ENCODE results near the gene NPHP3.

The NPHP3 gene

GRCh38 chr3:132726341-132726823 is 4.2 kb upstream of the NPHP3 start:
- TF ChIP-seq TAF1 (IDR thresholded peaks at IDR 0.05; ENCODE audit: borderline replicate concordance, insufficient read depth, low read length) = no peak
- TF ChIP-seq SIN3A (IDR thresholded peaks at IDR 0.05; ENCODE audit: borderline replicate concordance, insufficient read depth, low read length) = no peak
- TF ChIP-seq POLR2AphosphoS5 (IDR thresholded peaks at IDR 0.05; ENCODE audit: low read depth, low read length) = no peak
- no peak for TF ChIP-seq FOXP2 (optimal IDR thresholded peaks at IDR 0.05; ENCODE audit: borderline replicate concordance, extremely low read depth, extremely low read length, insufficient read depth)
- TF ChIP-seq, protein P1, sequence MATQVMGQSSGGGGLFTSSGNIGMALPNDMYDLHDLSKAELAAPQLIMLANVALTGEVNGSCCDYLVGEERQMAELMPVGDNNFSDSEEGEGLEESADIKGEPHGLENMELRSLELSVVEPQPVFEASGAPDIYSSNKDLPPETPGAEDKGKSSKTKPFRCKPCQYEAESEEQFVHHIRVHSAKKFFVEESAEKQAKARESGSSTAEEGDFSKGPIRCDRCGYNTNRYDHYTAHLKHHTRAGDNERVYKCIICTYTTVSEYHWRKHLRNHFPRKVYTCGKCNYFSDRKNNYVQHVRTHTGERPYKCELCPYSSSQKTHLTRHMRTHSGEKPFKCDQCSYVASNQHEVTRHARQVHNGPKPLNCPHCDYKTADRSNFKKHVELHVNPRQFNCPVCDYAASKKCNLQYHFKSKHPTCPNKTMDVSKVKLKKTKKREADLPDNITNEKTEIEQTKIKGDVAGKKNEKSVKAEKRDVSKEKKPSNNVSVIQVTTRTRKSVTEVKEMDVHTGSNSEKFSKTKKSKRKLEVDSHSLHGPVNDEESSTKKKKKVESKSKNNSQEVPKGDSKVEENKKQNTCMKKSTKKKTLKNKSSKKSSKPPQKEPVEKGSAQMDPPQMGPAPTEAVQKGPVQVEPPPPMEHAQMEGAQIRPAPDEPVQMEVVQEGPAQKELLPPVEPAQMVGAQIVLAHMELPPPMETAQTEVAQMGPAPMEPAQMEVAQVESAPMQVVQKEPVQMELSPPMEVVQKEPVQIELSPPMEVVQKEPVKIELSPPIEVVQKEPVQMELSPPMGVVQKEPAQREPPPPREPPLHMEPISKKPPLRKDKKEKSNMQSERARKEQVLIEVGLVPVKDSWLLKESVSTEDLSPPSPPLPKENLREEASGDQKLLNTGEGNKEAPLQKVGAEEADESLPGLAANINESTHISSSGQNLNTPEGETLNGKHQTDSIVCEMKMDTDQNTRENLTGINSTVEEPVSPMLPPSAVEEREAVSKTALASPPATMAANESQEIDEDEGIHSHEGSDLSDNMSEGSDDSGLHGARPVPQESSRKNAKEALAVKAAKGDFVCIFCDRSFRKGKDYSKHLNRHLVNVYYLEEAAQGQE (IDR thresholded peaks at IDR 0.05; ENCODE audit: insufficient read depth in 1 of 2, low read depth in 2 of 2, low read length in 2 of 2) = no peak

- no peak for TF ChIP-seq SIN3A (IDR thresholded peaks at IDR 0.05; ENCODE audit: borderline replicate concordance, insufficient read depth, low read length)
- 0 out of 2 replicates have a peak, but pooled peaks have one; percentile 48 for TF ChIP-seq TAF1 (IDR thresholded peaks at IDR 0.05; ENCODE audit: borderline replicate concordance, insufficient read depth, low read length)
- TF ChIP-seq FOXP2 (optimal IDR thresholded peaks at IDR 0.05; ENCODE audit: borderline replicate concordance, extremely low read depth, extremely low read length, insufficient read depth) = no peak
- peak; percentile 71; the same call in 1 of the 2 replicates for TF ChIP-seq POLR2AphosphoS5 (IDR thresholded peaks at IDR 0.05; ENCODE audit: low read depth, low read length)
- TF ChIP-seq, protein P1 (IDR thresholded peaks at IDR 0.05; ENCODE audit: insufficient read depth in 1 of 2, low read depth in 2 of 2, low read length in 2 of 2) = no peak
These were observed 1.1 kb upstream of the NPHP3 start for GRCh38 chr3:132723024-132723950.

GRCh38 chr3:132721479-132722164 is 587 bp downstream of the NPHP3 start:
- TF ChIP-seq, protein P1 (IDR thresholded peaks at IDR 0.05; ENCODE audit: insufficient read depth in 1 of 2, low read depth in 2 of 2, low read length in 2 of 2) = no peak
- TF ChIP-seq FOXP2 (optimal IDR thresholded peaks at IDR 0.05; ENCODE audit: borderline replicate concordance, extremely low read depth, extremely low read length, insufficient read depth) (peak; percentile 6), POLR2AphosphoS5 (IDR thresholded peaks at IDR 0.05; ENCODE audit: low read depth, low read length) (no peak), TAF1 (IDR thresholded peaks at IDR 0.05; ENCODE audit: borderline replicate concordance, insufficient read depth, low read length) (no peak)

GRCh38 chr3:132720228-132720627 is 2.0 kb downstream of the NPHP3 start:
- no peak for TF ChIP-seq POLR2AphosphoS5 (IDR thresholded peaks at IDR 0.05; ENCODE audit: low read depth, low read length)
- TF ChIP-seq SIN3A (IDR thresholded peaks at IDR 0.05; ENCODE audit: borderline replicate concordance, insufficient read depth, low read length) = no peak
- no peak for TF ChIP-seq FOXP2 (optimal IDR thresholded peaks at IDR 0.05; ENCODE audit: borderline replicate concordance, extremely low read depth, extremely low read length, insufficient read depth)
- no peak for TF ChIP-seq TAF1 (IDR thresholded peaks at IDR 0.05; ENCODE audit: borderline replicate concordance, insufficient read depth, low read length)
- TF ChIP-seq, protein P1 (IDR thresholded peaks at IDR 0.05; ENCODE audit: insufficient read depth in 1 of 2, low read depth in 2 of 2, low read length in 2 of 2) = no peak

All from PFSK-1 (cell line).